ENCODE data around the gene IKZF1. TPM values are rescaled to one million over a fixed set of nuclear protein-coding genes. Genes with fewer than 3 reads are reported as not detected.

IKZF1 gene
- total and polyA plus RNA-seq, 12 donors, result 0.98 to 31.5 (median 9.4) TPM

- no peaks in the 10 kb centered on the region for H3K27me3 ChIP-seq
- H3K4me3 ChIP-seq, result no peak overlapping the region
- no peak for DNase-seq
- intact Hi-C loops (cut with DNase I), result no loop called here
- H3K9me3 ChIP-seq (replicated peaks in 1 of 3), result no peaks in the 10 kb centered on the region
- H3K4me1 ChIP-seq (replicated peaks in 1 of 2), result no peaks in the 10 kb centered on the region
- no peak for TF ChIP-seq CTCF (IDR thresholded peaks at IDR 0.05)
- no peak for TF ChIP-seq POLR2A (IDR thresholded peaks at IDR 0.05)
- 57 to 74% (median 61%) methylated on average over 9 of the region's 9 CpGs for WGBS, 4 donors
- H3K36me3 ChIP-seq (replicated peaks in 1 of 2), result no peaks in the 10 kb centered on the region
- no peak overlapping the region for H3K27ac ChIP-seq
Observed at GRCh38 chr7:50329775-50330174, 25.3 kb downstream of the IKZF1 start.

GRCh38 chr7:50330254-50330653 lies 25.7 kb downstream of the IKZF1 start:
- Histone ChIP-seq H3K27me3 (no peaks in the 10 kb centered on the region), H3K36me3 (replicated peaks in 1 of 2) (no peaks in the 10 kb centered on the region), H3K4me1 (replicated peaks in 1 of 2) (no peaks in the 10 kb centered on the region), H3K27ac (no peak overlapping the region), H3K9me3 (replicated peaks in 1 of 3) (no peaks in the 10 kb centered on the region), H3K4me3 (no peak overlapping the region)
- TF ChIP-seq POLR2A (IDR thresholded peaks at IDR 0.05) (no peak), CTCF (IDR thresholded peaks at IDR 0.05) (no peak)
- 60 to 76% (median 67%) methylated on average over 4 of the region's 4 CpGs for WGBS, 4 donors
- no peak for DNase-seq
- intact Hi-C loops (cut with DNase I), result no loop called here

- intact Hi-C loops (cut with DNase I), result no loop called here
- H3K27me3 ChIP-seq, result no peaks in the 10 kb centered on the region
- no peak overlapping the region for H3K27ac ChIP-seq
- no peaks in the 10 kb centered on the region for H3K4me1 ChIP-seq (replicated peaks in 1 of 2)
- WGBS, 4 donors, result 53 to 65% (median 56%) methylated on average over 3 of the region's 3 CpGs
- no peaks in the 10 kb centered on the region for H3K9me3 ChIP-seq (replicated peaks in 1 of 3)
- H3K36me3 ChIP-seq (replicated peaks in 1 of 2), result no peaks in the 10 kb centered on the region
- TF ChIP-seq CTCF (IDR thresholded peaks at IDR 0.05) (no peak), POLR2A (IDR thresholded peaks at IDR 0.05) (no peak)
- no peak overlapping the region for H3K4me3 ChIP-seq
- no peak for DNase-seq
Observed at GRCh38 chr7:50330696-50331095, 26.2 kb downstream of the IKZF1 start.

GRCh38 chr7:50331564-50332208 lies 27.2 kb downstream of the IKZF1 start:
- no peak overlapping the region for H3K27ac ChIP-seq
- no peaks in the 10 kb centered on the region for H3K4me1 ChIP-seq (replicated peaks in 1 of 2)
- intact Hi-C loops (cut with DNase I), result no loop called here
- no peaks in the 10 kb centered on the region for H3K27me3 ChIP-seq
- WGBS, 4 donors, result 56 to 75% (median 62%) methylated on average over 2 of the region's 2 CpGs
- DNase-seq, result no peak
- H3K36me3 ChIP-seq (replicated peaks in 1 of 2), result no peaks in the 10 kb centered on the region
- no peak overlapping the region for H3K4me3 ChIP-seq
- TF ChIP-seq CTCF (IDR thresholded peaks at IDR 0.05) (no peak), POLR2A (IDR thresholded peaks at IDR 0.05) (no peak)
- no peaks in the 10 kb centered on the region for H3K9me3 ChIP-seq (replicated peaks in 1 of 3)

Data from adrenal gland (tissue), 12 donors.